ENCODE results near the gene MAPKAP1. TPM values are rescaled to one million over a fixed set of nuclear protein-coding genes. Genes with fewer than 3 reads are reported as not detected.

The MAPKAP1 gene
- total and polyA plus RNA-seq, 9 of the 15 experiments (the other 6 are each of a cell fraction or from before 2014, with no cell fraction given): 2.6 to 82.1 (median 61.1) TPM

DNA sequence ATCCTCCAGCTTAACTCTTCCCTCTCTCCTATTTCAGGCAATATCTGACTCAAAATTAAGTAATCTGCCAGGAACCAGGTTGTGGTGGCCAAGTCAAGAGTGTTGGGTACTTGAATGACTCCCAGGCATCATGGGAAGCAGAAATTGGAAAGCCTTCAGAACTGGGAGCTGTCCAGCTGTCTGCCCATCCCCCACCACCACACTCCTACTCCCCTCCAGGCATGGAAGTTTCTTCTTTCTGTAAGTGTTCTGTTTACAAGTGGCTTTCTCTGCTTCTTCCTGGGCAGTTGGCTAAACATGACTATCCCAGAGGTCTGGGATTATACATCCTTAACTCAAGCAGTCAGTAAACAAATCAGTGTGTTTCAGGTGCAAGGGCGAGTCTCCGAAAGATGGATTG lies 25.6 kb upstream of the MAPKAP1 start:
- in situ Hi-C loops (cut with MboI): no loop called here
- TF ChIP-seq POLR2AphosphoS2 (IDR thresholded peaks at IDR 0.05; ENCODE audit: low read length): no peak
- no peak for TF ChIP-seq SIRT6 (IDR thresholded peaks at IDR 0.05; ENCODE audit: low read depth, low read length)
- TF ChIP-seq, protein P1, sequence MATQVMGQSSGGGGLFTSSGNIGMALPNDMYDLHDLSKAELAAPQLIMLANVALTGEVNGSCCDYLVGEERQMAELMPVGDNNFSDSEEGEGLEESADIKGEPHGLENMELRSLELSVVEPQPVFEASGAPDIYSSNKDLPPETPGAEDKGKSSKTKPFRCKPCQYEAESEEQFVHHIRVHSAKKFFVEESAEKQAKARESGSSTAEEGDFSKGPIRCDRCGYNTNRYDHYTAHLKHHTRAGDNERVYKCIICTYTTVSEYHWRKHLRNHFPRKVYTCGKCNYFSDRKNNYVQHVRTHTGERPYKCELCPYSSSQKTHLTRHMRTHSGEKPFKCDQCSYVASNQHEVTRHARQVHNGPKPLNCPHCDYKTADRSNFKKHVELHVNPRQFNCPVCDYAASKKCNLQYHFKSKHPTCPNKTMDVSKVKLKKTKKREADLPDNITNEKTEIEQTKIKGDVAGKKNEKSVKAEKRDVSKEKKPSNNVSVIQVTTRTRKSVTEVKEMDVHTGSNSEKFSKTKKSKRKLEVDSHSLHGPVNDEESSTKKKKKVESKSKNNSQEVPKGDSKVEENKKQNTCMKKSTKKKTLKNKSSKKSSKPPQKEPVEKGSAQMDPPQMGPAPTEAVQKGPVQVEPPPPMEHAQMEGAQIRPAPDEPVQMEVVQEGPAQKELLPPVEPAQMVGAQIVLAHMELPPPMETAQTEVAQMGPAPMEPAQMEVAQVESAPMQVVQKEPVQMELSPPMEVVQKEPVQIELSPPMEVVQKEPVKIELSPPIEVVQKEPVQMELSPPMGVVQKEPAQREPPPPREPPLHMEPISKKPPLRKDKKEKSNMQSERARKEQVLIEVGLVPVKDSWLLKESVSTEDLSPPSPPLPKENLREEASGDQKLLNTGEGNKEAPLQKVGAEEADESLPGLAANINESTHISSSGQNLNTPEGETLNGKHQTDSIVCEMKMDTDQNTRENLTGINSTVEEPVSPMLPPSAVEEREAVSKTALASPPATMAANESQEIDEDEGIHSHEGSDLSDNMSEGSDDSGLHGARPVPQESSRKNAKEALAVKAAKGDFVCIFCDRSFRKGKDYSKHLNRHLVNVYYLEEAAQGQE (IDR thresholded peaks at IDR 0.05; ENCODE audit: borderline replicate concordance): peak; percentile 94
- TF ChIP-seq, protein P1 (CRISPR knock-in tag; IDR thresholded peaks at IDR 0.05; ENCODE audit: low read depth): no peak
- TF ChIP-seq PRMT5 (CRISPR knock-in tag; IDR thresholded peaks at IDR 0.05): no peak
- TF ChIP-seq EHMT2 (IDR thresholded peaks at IDR 0.05): peak; percentile 89
- TF ChIP-seq CCNT2 (IDR thresholded peaks at IDR 0.05; ENCODE audit: borderline replicate concordance, extremely low read depth, insufficient read length, low read depth, low read length): no peak
- TF ChIP-seq MIER1 (IDR thresholded peaks at IDR 0.05; ENCODE audit: low read depth): peak; percentile 82
- no peak for TF ChIP-seq FOXK2 (conservative IDR thresholded peaks at IDR 0.05 in 1 of 2, IDR thresholded peaks at IDR 0.05 in 1 of 2; ENCODE audit: low read depth in 2 of 2)
- no peak for TF ChIP-seq HLTF (IDR thresholded peaks at IDR 0.05)
- no peak overlapping the region for H3K27ac ChIP-seq (ENCODE audit: extremely low read depth, low read depth, low read length)
- H3K9ac ChIP-seq (ENCODE audit: insufficient read depth in 1 of 2, low read depth in 2 of 2, low read length in 2 of 2): no peak overlapping the region
- no peak overlapping the region for H3K4me3 ChIP-seq
- POLR2A ChIA-PET: no interaction called here
- H3K27me3 ChIP-seq (ENCODE audit: control insufficient read depth in 2 of 2, insufficient read depth in 2 of 2, low read length in 2 of 2): peaks cover 4 to 15% of the 10 kb centered on the region in 2 experiments
- no peaks in the 10 kb centered on the region for H3K36me3 ChIP-seq (ENCODE audit: control insufficient read depth, insufficient read depth, low read length)
- no peaks in the 10 kb centered on the region for H3K79me2 ChIP-seq (ENCODE audit: control insufficient read depth, insufficient read depth, low read length)
- no peaks in the 10 kb centered on the region for H3K9me1 ChIP-seq (ENCODE audit: control insufficient read depth, insufficient read depth, low read length)
- H3K4me2 ChIP-seq (ENCODE audit: insufficient read depth, low read length): no peak overlapping the region
- H4K20me1 ChIP-seq (replicated peaks; ENCODE audit: control insufficient read depth, insufficient read depth, low read length): no peaks in the 10 kb centered on the region
- ATAC-seq (no peak), FAIRE-seq (no peak), DNase-seq (ENCODE audit: extremely low read depth in 1 of 4, low spot score in 3 of 4) (no peak)
- no TSS peak for BruUV-seq (replicated peaks)
- CTCF ChIA-PET (ENCODE audit: low intra/inter-chr PET ratio): no interaction called here
- no peaks in the 10 kb centered on the region for H3K9me3 ChIP-seq (replicated peaks; ENCODE audit: control insufficient read depth, insufficient read depth, low read depth, low read length)
- 0% methylated on average over 2 of the region's 2 CpGs for WGBS (ENCODE audit: insufficient coverage, low coverage, missing lambda C conversion rate)
- intact Hi-C loops (cut with micrococcal nuclease): no loop called here
- no peak overlapping the region for H2AFZ ChIP-seq (ENCODE audit: low read depth, low read length)
- H3K4me1 ChIP-seq (replicated peaks in 1 of 2; ENCODE audit: control insufficient read depth in 2 of 2, insufficient read depth in 2 of 2, low read length in 2 of 2): no peaks in the 10 kb centered on the region

Data from K562 (cell line).